Activated CD4-positive, CD25-positive, alpha-beta regulatory T cell (primary cell): Measurements from ENCODE around the gene ACTL7A.
"Not testable (repeated sequence)": the region's sequence is repeated elsewhere in the genome, so short reads cannot be mapped to it uniquely, and the experiment has no call there.

Source experiments
- DNase-seq, 4 experiments: peaks; one replicate each; lab custom pipeline; 2025; lab: John Stamatoyannopoulos, UW

ACTL7A gene

GRCh38 chr9:108880738-108881316 is 18.8 kb downstream of the ACTL7A start:
- no peak for DNase-seq

- DNase-seq: no peak
Measured at GRCh38 chr9:108882052-108882888, 20.2 kb downstream of the ACTL7A start.

GRCh38 chr9:108883085-108883484 is 21.0 kb downstream of the ACTL7A start:
- no peak for DNase-seq

GRCh38 chr9:108884701-108885100 is 22.6 kb downstream of the ACTL7A start:
- no peak for DNase-seq

GRCh38 chr9:108885643-108886348 is 23.7 kb downstream of the ACTL7A start:
- no peak for DNase-seq

GRCh38 chr9:108886594-108887271 is 24.7 kb downstream of the ACTL7A start:
- DNase-seq: not testable (repeated sequence)

- no peak for DNase-seq
Measured at GRCh38 chr9:108889649-108890067, 27.6 kb downstream of the ACTL7A start.

GRCh38 chr9:108894225-108894997 is 32.3 kb downstream of the ACTL7A start:
- DNase-seq: no peak

GRCh38 chr9:108897324-108898096 is 35.4 kb downstream of the ACTL7A start:
- DNase-seq: no peak

GRCh38 chr9:108899023-108899695 is 37.1 kb downstream of the ACTL7A start:
- not testable (repeated sequence) for DNase-seq

GRCh38 chr9:108900176-108900575 is 38.1 kb downstream of the ACTL7A start:
- no peak for DNase-seq

- DNase-seq: no peak
Measured at GRCh38 chr9:108903420-108904103, 41.5 kb downstream of the ACTL7A start.

- DNase-seq: no peak
Measured at GRCh38 chr9:108904161-108904560, 42.1 kb downstream of the ACTL7A start.

GRCh38 chr9:108905494-108905893 is 43.4 kb downstream of the ACTL7A start:
- no peak for DNase-seq

- DNase-seq: no peak
Measured at GRCh38 chr9:108910402-108910801, 48.3 kb downstream of the ACTL7A start.

GRCh38 chr9:108910914-108911313 is 48.8 kb downstream of the ACTL7A start:
- no peak for DNase-seq

GRCh38 chr9:108911820-108912219 is 49.8 kb downstream of the ACTL7A start:
- DNase-seq: no peak
